Erythroblast (primary cell): ENCODE data around the gene KCNH8.

Experiments
- DNase-seq, 2 experiments: peaks; one replicate each; lab custom pipeline; 2025; lab: John Stamatoyannopoulos, UW
- GATA1 ChIP-seq: IDR thresholded peaks from 2 replicates; pipeline ENCODE4 v1.6.1; 2011; ENCODE audit warnings: low read depth, mild to moderate bottlenecking, control low read depth, low read length, moderate library complexity
- POLR2A ChIP-seq: IDR thresholded peaks from 2 replicates; pipeline ENCODE4 v1.6.1; 2011; ENCODE audit warnings: mild to moderate bottlenecking, low read length

Gene KCNH8

DNA sequence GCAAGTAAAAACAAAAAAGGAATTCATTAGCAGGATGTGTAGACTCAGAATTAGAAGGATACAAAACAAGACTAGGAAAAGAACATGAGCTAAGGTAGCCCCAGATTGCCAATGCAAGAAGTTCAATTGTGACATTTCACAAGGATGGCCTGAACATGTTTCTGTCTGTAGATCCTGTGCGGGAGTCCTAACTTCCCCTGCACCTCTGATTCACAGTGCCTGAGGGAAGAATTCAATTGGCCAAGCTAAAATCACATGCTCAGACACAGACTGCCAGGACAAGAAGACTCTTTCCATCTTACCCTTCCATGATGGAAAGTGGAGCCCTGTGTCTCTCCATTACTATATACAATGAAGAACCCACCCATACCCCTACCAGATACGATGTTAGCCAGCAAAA, 251.5 kb downstream of the KCNH8 start:
- TF ChIP-seq GATA1 (no peak), POLR2A (no peak)
- no peak for DNase-seq

GRCh38 chr3:19420159-19420558, 271.8 kb downstream of the KCNH8 start:
- DNase-seq: no peak
- TF ChIP-seq GATA1: no peak
- TF ChIP-seq POLR2A: no peak

GRCh38 chr3:19425825-19426224, 277.5 kb downstream of the KCNH8 start:
- no peak for DNase-seq
- no peak for TF ChIP-seq POLR2A
- no peak for TF ChIP-seq GATA1

- TF ChIP-seq GATA1 (no peak), POLR2A (no peak)
- DNase-seq: no peak
Measured at GRCh38 chr3:19427422-19428149, 279.3 kb downstream of the KCNH8 start.

GRCh38 chr3:19428729-19429128, 280.4 kb downstream of the KCNH8 start:
- no peak for DNase-seq
- TF ChIP-seq GATA1: no peak

DNA sequence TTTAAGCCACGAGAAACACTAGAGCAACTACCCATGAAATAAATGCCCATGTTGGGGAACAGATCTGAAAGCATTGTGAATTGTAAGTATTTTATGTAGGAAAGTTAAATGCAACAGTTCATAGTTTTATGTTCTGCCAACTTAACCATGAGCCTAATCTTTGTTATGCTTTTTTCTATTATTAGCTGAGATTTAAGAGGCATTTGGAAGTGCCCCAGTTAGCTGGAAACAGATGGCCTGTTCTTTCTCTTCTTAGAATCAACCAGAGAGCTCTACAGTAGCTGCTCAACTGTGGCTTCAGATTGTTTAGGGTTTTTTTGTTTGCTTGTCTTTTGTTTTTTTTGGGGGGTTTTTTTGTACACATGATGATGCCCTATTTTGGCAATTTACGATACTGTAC, 284.4 kb downstream of the KCNH8 start:
- TF ChIP-seq GATA1 (no peak), POLR2A (no peak)
- no peak for DNase-seq

DNA sequence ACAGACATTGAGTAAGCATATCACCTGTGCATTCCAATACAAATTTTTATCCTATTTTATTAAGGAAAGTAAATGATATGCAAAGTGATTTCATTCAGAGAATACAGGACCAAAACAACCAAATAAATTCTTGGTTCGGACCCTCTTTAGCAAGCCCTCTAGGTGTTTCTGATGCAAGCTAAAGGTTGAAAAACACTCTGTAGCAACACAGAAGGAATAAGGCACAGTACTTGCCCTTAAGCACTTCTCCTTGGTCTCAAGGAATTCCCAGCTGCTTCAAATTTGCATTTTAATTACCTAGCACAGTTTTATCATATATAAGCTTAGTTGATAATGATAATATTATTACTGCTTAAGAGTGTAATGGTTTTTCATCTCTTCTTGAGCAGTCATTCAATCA, 288.4 kb downstream of the KCNH8 start:
- TF ChIP-seq POLR2A (no peak), GATA1 (no peak)
- no peak for DNase-seq

DNA sequence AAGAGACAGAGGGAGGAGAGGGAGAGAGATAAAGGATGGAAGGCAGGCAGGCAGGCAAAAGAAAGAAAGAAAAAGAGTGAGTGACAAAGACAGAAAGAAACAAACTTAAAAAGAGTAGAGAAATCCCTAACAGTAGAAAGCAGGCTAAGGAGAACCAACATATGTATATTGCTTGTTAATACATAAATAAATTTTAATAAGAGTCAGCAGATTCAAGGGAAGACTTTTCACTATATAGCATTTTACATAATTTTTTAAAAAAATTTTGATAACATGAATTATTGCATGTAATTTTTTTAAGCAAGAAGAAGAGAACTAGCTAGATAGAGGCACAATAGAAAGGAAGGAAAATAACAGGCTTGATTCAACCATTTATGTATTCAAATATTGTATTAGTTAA, 291.6 kb downstream of the KCNH8 start:
- TF ChIP-seq GATA1: no peak
- no peak for TF ChIP-seq POLR2A
- DNase-seq: no peak

- TF ChIP-seq GATA1 (no peak), POLR2A (no peak)
- DNase-seq: no peak
Measured at GRCh38 chr3:19446138-19446537, 297.8 kb downstream of the KCNH8 start.

GRCh38 chr3:19446687-19447086, 298.4 kb downstream of the KCNH8 start:
- no peak for DNase-seq
- TF ChIP-seq GATA1: no peak
- no peak for TF ChIP-seq POLR2A

DNA sequence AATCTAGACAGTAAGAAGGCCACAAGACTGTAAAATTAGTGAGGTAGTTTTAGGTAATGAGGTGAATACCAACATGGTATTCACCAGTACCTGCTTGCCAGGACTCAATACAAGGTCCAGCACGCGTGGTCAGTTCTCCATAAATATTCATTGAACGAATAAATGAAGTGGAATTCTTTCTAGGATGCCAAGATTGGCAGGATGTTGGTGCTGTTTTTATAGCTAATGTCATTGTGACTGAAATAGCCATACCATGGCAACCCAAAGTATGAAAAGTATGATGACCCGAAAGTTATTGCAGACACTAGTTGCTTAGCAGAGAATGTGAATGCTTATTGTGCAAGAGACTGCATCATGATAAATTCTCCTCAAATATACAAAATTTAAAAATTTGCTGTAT, 307.2 kb downstream of the KCNH8 start:
- DNase-seq: no peak
- TF ChIP-seq GATA1 (no peak), POLR2A (no peak)

GRCh38 chr3:19456738-19457137, 308.4 kb downstream of the KCNH8 start:
- TF ChIP-seq GATA1: no peak
- no peak for TF ChIP-seq POLR2A

GRCh38 chr3:19457449-19457848, 309.1 kb downstream of the KCNH8 start:
- DNase-seq: no peak

More at GRCh38 chr3:19456738-19457137, 308.4 kb downstream of the KCNH8 start:
- no peak for DNase-seq

GRCh38 chr3:19467761-19468160, 319.5 kb downstream of the KCNH8 start:
- DNase-seq: no peak
- TF ChIP-seq GATA1 (no peak), POLR2A (no peak)

More at GRCh38 chr3:19457449-19457848, 309.1 kb downstream of the KCNH8 start:
- TF ChIP-seq POLR2A: no peak

- DNase-seq: no peak
- TF ChIP-seq POLR2A: no peak
- TF ChIP-seq GATA1: no peak
Measured at GRCh38 chr3:19471138-19471537, 322.8 kb downstream of the KCNH8 start.

DNA sequence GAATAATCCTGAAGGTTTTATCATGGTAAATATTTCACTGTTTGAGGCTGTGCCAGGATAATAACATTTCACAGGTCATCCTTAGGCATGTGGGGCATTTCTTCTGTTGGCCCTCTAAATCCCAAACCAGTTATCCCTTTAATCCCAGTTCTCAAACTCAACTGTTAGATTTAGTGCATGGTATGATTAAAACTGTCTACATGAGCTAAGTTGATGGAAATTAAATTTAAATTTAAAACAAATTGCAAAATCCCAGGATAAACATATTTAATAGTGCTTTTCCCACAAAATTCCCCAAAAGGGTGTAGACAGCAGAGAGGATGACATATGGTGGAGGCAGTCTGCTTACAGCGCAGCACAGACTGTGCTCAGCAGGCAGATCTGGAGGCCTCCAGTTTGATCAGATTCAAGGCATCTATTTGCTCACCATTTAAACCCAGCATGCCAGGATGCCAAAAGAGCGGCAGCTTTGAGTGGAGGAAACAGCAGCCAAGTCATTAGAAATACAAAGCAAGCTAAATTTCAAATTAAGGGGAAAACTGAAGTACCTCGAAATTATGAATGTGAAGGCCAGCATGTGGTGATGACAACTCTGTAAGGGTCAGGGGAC, 325.8 kb downstream of the KCNH8 start:
- TF ChIP-seq POLR2A (no peak), GATA1 (no peak)
- DNase-seq: no peak
